GM19099 (cell line): Measurements from ENCODE around the gene FANCE.

Experiments
- POLR2A ChIP-seq: IDR thresholded peaks from 3 replicates; pipeline ENCODE4 v1.6.1; 2011; ENCODE audit warnings: low read depth; ENCODE audit not compliant: insufficient read length; ENCODE audit errors: extremely low read depth

The FANCE gene

DNA sequence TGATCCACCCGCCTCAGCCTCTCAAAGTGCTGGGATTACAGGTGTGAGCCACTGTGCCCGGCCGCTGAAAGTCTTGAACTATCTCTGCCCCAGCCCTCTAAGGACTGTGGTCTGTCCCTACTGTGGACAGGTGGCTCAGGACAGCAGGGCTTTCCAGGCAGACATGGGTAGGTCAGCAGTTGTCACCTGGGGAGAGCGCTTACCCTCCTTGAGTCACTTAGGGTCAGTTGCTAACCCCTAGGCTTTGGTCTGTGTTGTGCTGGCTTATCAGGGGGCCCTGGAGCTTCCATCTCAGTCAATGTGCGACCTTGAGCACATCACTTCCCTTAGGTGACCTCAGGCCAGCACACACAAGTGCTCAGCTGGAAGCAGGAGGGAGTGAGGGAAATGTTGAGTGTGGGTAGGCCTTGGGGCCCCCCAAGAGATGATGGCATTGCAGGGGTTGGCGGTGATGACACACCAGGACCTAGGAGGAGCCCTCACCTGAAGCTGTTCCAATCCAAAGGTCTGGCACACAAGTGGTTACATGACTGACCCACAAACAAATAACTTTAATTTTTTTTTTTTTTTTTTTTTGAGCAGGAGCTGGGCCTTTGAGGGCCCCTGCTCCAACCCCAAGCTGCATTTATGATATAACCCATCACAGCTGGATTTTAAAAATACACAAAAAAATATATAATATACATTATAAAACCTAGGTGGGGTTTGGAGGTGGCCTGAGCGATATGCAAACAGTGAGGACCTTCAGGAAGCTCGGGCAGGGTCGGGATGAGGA, 21.1 kb downstream of the FANCE start:
- TF ChIP-seq POLR2A = no peak

DNA sequence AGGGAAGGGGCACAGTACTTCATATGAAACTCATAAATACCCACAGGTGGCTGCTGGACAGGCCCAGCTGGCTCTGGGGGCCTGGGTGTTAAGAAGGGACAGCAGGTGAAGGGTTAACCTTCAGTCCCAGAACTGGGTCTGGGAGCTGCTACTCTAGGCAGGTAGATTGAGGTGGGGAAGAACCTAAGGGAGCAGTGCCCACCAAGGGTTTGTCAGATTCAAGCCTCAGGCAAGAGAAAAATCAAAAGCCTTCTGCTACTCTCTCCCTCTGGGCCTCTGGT, 21.7 kb downstream of the FANCE start:
- TF ChIP-seq POLR2A = no peak

DNA sequence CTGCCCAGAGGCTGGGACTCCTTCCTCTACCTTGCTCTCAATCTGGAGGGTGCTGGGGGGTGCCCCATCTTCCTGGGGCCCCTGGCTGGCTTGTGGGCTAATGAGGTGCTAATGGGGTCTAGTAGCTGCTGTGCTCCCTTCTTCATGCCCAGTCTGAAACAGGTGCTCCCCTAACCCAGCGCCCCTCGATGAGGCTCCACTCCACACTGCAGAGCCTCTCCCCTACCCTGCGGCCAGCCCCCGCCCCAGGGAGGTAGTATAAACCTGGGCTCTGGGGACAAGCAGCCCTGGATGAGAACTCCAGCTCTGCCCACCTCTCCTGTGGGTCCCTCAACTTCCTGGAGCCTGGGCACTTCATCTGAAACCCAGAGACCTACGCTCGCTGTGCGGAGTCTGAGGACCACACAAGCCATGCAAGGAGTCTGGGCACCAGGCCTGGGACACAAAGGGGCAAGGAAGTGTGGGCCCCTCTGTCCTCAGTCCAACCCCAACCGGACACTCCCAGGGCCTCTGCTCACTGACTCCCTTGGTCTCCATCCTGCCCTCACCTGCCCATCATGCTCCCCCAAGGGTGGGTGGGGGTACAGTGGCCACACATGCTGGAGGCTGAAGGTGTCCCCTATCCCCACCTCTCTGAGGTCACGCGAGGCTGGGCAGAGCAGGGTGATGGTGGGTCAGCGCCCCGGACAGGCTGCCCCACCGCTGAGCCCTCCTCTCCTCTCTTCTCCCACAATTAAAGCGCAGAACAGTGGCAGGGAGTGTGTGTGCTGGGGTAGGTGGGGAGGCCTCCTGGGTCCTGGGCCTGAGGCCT, 22.2 kb downstream of the FANCE start:
- TF ChIP-seq POLR2A = peak; percentile 13

DNA sequence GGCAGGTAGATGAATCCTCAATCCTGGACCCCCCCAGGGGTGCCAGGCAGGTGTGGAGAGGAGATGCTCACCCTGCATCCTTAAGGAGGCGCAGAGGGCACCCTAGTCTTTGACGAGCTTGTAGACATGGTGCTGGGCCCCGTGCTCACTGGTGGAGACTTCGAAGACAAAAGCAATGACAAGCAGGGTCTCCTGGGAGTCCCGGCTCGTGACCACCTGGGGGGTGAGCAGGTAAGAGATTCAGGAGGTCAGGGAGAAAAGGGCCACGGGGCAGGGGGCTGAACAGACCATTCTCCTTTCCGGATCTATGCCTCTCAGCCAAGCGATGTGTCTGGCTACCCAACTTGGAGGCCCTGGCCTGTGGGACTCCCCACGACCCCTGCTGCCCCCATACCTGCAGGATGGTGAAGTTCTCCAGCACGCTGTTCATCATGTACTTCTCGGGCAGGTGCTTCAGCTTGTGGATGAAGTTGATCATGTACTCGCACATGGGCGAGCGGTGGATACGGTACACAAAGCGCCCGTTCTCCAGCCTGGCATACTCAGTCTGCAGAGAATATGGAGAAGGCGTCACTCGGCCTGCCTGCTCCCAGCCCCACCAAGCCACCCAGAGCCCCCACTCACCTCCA, 22.9 kb downstream of the FANCE start:
- TF ChIP-seq POLR2A = no peak

DNA sequence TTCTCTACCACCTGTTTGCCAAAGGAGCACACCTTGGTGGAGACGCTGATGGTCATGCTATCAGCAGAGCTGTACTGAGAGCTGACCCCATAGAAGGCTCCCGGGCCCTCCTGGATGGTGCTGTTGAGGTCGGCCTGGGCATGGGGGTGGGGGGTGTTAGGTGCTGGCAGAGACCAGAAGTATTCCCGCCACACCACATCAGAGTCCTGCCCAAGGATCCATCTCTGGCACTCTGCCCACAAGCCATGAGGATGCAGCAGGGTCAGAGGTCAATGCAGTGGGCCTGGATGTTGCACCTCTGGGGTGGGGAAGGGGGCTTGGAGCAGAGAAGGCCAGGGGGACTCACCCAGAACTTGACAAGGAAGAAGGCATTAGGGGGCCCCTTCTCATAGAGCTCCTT, 23.4 kb downstream of the FANCE start:
- TF ChIP-seq POLR2A = no peak

DNA sequence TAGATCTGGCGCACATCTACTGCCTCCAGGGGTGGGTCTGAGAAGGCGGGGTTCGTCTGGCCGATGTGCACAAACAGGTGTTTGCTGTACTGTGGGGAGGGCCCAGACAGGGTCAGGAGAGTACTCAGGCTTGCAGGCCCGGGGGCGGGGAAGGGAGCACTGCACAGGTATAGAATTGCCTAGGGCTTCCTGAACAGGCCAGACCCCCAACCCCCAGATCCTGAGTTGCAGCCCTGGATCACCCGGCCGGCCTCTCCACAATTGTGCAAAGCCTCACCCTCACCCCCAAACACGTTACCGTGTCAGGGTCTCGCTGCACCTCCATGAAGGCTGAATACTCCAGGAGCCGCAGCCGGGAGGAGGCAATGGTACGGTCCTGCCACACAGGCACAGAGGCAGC, 23.9 kb downstream of the FANCE start:
- no peak for TF ChIP-seq POLR2A

DNA sequence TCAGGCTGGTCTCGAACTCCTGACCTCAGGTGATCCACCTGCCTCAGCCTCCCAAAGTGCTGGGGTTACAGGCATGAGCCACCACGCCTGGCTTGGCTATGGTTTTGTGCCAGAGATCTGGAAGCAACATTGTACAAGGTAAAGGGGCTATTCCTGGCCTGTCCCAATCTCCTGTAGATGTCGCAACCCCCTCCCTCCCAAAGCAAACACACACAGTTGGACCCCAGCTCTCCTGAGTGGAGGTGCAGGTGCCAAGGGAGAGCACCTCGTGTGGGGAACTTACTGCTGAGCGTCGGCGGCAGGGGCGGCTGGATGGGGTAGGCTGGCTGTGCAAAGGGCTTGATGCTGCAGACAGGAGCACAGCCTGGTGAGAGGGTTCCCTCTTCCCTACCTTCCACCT, 24.9 kb downstream of the FANCE start:
- no peak for TF ChIP-seq POLR2A

DNA sequence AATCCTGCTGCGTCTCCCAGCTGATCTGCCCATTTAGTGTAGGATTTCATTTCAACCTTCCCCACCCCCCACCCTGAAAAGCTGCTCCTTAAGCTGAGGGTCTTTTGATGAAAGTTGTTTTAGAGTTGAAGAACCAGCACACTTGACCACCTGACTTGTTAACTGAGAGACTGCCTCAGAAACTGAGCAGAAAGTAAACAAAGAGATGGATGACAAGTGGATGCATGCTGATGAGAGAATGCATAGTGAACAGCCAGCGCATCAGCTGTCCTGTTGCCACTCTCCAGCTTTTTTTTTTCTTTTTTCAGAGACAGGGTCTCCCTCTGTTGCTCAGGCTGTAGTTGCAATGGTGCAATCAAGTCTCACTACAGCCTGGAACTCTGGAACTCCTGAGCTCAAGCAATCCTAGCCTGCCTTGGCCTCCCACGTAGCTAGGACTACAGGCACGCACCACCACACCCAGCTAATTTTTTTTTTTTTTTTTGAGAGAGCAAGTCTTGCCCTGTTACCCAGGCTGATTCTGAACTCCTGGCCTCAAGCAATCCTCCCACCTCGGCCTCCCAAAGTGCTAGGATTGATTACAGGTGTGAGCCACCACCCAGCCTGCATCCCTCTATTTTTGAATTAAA, 25.5 kb downstream of the FANCE start:
- TF ChIP-seq POLR2A = no peak

DNA sequence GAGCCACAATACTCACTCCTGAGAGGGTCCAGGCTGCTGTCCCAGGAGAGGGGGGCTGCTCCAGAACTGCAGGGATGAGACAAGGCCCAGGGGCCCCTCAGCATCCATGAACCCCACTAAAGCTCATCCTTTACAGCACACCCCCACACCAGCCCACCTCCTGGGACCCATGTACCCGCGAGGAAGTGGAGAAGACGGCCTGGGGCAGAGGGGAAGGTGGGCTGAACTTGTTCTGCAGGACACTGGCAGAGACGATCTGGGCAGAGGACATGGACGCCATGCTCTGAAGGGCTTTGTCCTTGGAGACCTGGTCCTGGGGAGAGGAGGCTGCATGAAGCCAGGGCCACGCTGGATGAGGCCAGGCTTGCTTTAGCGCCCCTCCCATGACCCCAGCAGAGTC, 26.1 kb downstream of the FANCE start:
- no peak for TF ChIP-seq POLR2A

DNA sequence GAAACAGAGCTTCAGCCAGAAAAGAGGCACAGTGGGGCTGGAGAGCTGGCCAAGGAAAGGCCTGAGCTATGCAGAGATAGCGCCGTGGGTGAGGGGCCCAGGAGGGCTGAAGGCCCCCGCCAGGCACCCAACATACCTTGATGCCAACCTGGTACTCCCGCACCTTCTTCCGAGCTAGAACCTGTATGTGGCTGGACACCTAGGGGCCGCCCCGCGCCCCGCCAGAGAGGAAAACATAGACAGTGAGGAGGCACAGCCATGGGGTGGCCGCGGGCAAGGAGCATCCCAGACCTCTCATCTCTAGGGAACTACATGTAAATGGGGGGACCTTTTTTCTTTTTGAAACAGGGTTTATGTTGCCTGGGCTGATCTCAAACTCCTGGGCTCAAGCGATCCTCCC, 28.0 kb downstream of the FANCE start:
- TF ChIP-seq POLR2A = no peak

DNA sequence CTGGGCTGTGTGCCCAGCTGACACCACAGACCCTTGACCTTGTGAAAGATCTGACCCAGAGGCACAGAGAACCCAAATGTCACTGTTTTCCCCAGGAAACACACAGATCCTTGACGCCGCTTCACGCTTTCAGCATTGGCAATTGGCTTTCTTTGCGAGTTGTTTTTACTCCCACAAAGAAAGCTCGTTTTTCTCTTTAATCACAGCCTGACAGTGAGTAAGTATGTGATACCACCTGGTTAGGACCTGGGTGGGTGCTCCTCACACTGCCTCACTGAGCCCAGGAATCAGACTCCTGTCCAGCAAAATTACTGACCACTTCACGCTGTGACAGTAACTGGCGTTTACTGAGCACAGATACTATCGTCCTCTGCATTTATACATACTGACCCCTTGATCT, 29.1 kb downstream of the FANCE start:
- no peak for TF ChIP-seq POLR2A

DNA sequence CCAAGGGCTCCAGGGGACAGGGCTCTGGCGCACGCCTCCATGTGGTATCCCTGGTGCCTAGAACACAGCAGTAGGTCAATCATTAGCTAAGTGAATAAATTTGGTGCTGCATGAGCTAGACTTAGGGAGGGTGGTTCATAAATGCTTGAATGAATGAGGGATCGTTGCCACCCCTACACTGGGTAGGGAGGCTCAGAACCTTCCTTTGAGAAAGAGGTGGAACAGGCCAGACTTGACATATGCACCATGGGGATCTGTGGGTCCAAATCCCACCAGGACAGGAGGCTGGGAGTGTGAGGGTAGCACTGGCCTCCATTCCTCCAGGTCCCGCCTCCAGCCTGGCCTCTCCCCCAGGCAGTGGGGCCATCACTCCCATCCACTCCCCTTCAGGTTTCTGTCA, 30.9 kb downstream of the FANCE start:
- no peak for TF ChIP-seq POLR2A

DNA sequence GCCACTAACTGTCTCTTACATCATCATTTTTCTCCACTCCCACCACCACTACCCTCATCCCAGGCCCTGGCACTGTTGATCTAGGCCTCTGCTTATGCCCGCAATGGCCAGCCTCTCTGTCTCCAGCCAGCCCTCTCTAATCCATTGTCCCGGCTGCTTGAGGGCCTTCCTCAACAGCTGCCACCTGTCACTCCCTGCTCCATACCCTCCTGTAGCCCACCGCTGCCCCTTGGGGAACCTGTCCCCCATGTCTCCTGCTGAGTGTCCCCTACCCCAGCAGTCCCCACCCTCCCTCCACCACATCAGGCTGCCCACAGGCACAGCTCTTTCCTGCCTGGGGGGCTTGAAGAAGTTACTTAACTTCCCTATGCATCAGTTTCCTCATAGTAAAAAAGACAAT, 31.4 kb downstream of the FANCE start:
- TF ChIP-seq POLR2A = no peak

DNA sequence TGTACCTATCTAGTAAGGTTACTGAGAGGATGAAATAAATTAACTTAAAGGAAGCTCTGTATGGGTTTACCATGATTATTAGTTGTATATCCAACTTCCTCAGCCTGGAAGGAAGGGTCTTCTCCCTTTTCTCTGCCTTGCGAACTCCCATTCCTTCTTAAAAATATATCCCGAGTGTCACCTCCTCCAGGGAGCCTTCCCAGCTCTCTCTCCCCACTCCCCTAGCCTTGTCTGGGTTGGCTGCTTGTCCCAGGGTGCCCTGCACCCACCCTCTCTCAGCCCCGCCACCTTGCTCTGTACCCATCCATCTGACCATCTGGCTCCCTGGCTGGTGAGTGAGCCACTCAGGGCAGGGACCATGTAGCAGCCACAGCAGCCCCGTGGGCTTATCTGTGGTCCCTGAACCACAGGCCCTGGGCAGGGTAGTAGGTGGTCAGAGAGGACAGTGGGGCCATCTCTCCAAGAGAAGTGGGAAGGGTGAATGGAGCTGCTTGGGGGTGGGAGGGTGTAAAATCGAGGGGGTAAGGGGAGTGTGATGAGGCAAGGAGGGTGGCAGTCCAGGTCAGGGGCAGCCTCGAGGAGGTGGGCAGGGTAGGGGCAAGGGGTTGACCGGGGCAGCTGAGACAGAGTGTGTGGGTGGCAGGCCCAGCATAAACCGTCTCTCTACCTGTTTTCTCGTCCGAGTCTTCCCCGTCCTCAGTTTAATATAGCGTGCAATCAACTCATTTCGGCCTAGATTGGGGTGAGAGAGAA, 31.9 kb downstream of the FANCE start:
- no peak for TF ChIP-seq POLR2A

DNA sequence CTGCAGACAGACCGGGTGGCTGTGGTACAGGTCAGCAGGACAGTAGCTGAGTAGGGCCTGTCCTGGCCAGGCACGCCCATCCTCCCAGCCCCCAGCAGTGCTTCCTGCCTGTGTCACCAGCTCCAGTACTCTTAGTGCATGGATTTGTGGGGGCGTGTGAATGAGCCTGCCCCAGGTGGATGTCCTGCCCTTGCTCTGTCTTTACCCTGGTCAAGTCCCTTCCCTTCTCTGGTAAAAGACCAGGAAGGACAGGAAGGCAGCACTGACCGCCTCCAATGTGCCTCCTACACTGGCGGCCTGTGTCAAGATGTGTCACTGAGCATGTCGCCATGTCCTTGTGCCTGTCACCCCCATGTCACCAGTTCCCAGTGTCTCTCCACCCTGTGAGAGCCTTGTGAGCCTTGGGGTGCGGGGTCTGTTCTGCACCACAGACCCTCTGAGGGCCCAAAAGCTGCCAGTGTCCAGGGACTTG, 32.8 kb downstream of the FANCE start:
- no peak for TF ChIP-seq POLR2A
